Activated CD8-positive, alpha-beta memory T cell treated with anti-CD3 and anti-CD28 coated beads, Interleukin-2, amount 10 ng/mL, durations not matched to agents 7 days and 5 days (primary cell): Measurements from ENCODE around the gene ENKD1. TPM values are rescaled to one million over a fixed set of nuclear protein-coding genes. Genes with fewer than 3 reads are reported as not detected.

Experiments used
- ATAC-seq: fragments of 150-1000 bp; cut with Tn5 transposase; one replicate; pipeline ENCODE4 v1.10.0; 2021; ENCODE audit warnings: moderate library complexity
- CTCF ChIA-PET: fragments of 350-600 bp; sonication (Branson Sonifier 250); formaldehyde crosslinking; loops from one replicate; lab custom pipeline; 2021; ENCODE audit warnings: antibody characterized with exemption; lab: Charles Lee
- DNase-seq: peaks from one replicate; pipeline ENCODE4 v3.0.0-alpha.2; 2020
- H3K27ac Mint-ChIP-seq: one replicate; pipeline ENCODE4 v1.8.0; 2021; ENCODE audit warnings: mild to moderate bottlenecking, mixed read lengths
- H3K27me3 Mint-ChIP-seq: one replicate; pipeline ENCODE4 v1.8.0; 2021; ENCODE audit warnings: mixed read lengths
- H3K36me3 Mint-ChIP-seq: one replicate; pipeline ENCODE4 v1.8.0; 2021; ENCODE audit warnings: mild to moderate bottlenecking, mixed read lengths
- H3K4me1 Mint-ChIP-seq: one replicate; pipeline ENCODE4 v1.8.0; 2021; ENCODE audit warnings: mixed read lengths
- H3K4me3 Mint-ChIP-seq: one replicate; pipeline ENCODE4 v1.8.0; 2021; ENCODE audit warnings: mild to moderate bottlenecking, moderate library complexity, mixed read lengths
- H3K9me3 Mint-ChIP-seq: one replicate; pipeline ENCODE4 v1.8.0; 2022; ENCODE audit warnings: low read depth, mixed read lengths
- total RNA-seq, 2 experiments: library from RNA; stranded (reverse); gene quantifications; one replicate each; pipeline ENCODE4 v1.2.3, GENCODE V29; 2021

The ENKD1 gene
- total RNA-seq, 2 experiments from 2014 or later, result 6.2 to 8.0 TPM

DNA sequence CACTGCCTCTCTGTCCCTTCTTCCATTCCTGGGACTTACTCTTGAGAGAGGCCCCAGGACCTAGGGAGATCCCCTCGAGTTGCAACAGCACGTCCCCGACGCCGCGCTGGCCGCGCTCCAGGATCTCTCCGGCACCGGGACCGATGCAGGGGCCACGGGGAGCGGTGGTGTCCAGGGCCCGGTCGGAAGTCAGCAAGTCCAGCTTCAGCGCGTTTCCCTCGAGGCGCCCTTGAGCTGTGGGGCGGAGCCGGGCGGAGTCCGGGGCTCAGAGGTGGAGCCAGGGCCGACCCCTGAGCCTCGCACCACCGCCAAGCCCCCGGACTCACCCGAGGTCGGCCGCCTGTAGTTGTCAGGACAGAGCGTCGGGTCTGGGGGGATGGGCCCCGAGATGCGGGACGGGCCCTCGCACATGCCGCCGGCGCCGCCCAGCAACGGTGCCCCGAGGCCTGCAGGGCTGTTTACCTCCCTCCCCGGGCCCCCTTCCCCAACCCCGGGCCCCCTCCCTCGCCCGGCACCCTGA lies 458 bp downstream of the ENKD1 start:
- ATAC-seq (peak; percentile 24), DNase-seq (peak; percentile 41)
- Mint-ChIP-seq H3K36me3 (no peaks in the 10 kb centered on the region), H3K9me3 (no peaks in the 10 kb centered on the region), H3K4me3 (peak overlapping the region; percentile 76), H3K27ac (no peak overlapping the region), H3K4me1 (peaks cover 21% of the 10 kb centered on the region), H3K27me3 (no peaks in the 10 kb centered on the region)
- CTCF ChIA-PET, result interaction anchor here (0.9 to 17.7 kb wide), 11 partner anchors 17 to 270 kb away, joined by 3 to 199 read pairs (median 4); partner anchors contain the start of genes ATP6V0D1, CARMIL2 and PSMB10

- no peak for ATAC-seq
- DNase-seq, result no peak
- Mint-ChIP-seq H3K4me1 (peaks cover 22% of the 10 kb centered on the region), H3K27me3 (no peaks in the 10 kb centered on the region), H3K36me3 (no peaks in the 10 kb centered on the region), H3K27ac (no peak overlapping the region), H3K9me3 (no peaks in the 10 kb centered on the region), H3K4me3 (peak overlapping the region; percentile 70)
- CTCF ChIA-PET, result interaction anchor here (0.9 to 17.7 kb wide), 8 partner anchors 15 to 184 kb away, joined by 3 to 199 read pairs (median 4); partner anchors contain the start of genes ATP6V0D1 and CARMIL2
Measured at GRCh38 chr16:67665598-67665997, 952 bp downstream of the ENKD1 start.

GRCh38 chr16:67664871-67665270 lies 1.7 kb downstream of the ENKD1 start:
- Mint-ChIP-seq H3K4me1 (peaks cover 22% of the 10 kb centered on the region), H3K27me3 (no peaks in the 10 kb centered on the region), H3K9me3 (no peaks in the 10 kb centered on the region), H3K4me3 (no peak overlapping the region), H3K27ac (no peak overlapping the region), H3K36me3 (no peaks in the 10 kb centered on the region)
- no peak for DNase-seq
- no peak for ATAC-seq
- CTCF ChIA-PET, result interaction anchor here (0.9 to 17.7 kb wide), 6 partner anchors 14 to 170 kb away, joined by 3 to 199 read pairs (median 16); partner anchors contain the start of genes CARMIL2, RANBP10 and TSNAXIP1

DNA sequence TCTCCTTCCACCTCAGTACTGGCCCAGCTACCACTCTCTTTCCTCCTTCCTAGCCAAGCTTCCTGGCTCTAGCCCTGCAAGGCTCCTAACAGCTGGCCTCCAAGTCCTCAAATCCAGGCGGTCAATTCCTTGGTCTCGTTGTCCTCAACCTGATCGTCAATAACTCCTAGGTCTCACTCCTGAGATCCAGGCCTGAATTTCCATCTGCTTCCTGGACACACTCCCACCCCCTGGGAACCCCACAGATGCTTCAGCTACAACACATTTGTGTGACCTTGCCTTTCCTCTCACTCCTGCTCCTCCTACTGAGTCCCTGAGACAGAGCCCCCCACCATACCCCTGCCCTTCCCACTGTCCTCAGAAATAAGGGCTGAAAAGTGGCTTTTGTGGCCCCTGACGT lies 2.3 kb downstream of the ENKD1 start:
- Mint-ChIP-seq H3K27ac (no peak overlapping the region), H3K9me3 (no peaks in the 10 kb centered on the region), H3K27me3 (no peaks in the 10 kb centered on the region), H3K36me3 (no peaks in the 10 kb centered on the region), H3K4me1 (peaks cover 23% of the 10 kb centered on the region), H3K4me3 (no peak overlapping the region)
- DNase-seq (no peak), ATAC-seq (no peak)
- CTCF ChIA-PET, result interaction anchor here (0.8 to 17.7 kb wide), 11 partner anchors 8 to 272 kb away, joined by 3 to 199 read pairs (median 5); partner anchors contain the start of genes CARMIL2, PSMB10, RANBP10 and TSNAXIP1

DNA sequence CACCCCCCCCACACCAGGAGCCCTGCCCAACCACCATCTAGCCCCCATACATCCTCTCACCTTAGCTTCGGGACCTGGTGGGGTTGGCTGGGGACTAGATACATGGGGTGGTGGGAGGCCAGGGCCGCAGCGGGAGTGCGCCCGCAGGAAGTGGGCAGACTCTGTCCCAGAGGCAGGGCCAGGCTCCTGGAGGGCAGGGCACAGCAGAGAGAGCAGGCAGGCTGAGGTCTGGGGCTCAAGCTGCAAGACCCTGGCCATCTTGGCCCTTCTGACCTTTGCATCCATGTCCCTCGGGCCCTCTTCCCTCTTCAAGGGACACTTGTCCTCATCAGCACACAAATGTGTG lies 2.7 kb downstream of the ENKD1 start:
- no peaks in the 10 kb centered on the region for H3K27me3 Mint-ChIP-seq
- H3K9me3 Mint-ChIP-seq, result no peaks in the 10 kb centered on the region
- no peak overlapping the region for H3K27ac Mint-ChIP-seq
- no peak for DNase-seq
- H3K4me3 Mint-ChIP-seq, result no peak overlapping the region
- peaks cover 27% of the 10 kb centered on the region for H3K4me1 Mint-ChIP-seq
- no peaks in the 10 kb centered on the region for H3K36me3 Mint-ChIP-seq
- ATAC-seq, result no peak
- CTCF ChIA-PET, result interaction anchor here (0.8 to 17.7 kb wide), 10 partner anchors 9 to 272 kb away, joined by 3 to 199 read pairs (median 4); partner anchors contain the start of genes CARMIL2, PSMB10, RANBP10 and TSNAXIP1

DNA sequence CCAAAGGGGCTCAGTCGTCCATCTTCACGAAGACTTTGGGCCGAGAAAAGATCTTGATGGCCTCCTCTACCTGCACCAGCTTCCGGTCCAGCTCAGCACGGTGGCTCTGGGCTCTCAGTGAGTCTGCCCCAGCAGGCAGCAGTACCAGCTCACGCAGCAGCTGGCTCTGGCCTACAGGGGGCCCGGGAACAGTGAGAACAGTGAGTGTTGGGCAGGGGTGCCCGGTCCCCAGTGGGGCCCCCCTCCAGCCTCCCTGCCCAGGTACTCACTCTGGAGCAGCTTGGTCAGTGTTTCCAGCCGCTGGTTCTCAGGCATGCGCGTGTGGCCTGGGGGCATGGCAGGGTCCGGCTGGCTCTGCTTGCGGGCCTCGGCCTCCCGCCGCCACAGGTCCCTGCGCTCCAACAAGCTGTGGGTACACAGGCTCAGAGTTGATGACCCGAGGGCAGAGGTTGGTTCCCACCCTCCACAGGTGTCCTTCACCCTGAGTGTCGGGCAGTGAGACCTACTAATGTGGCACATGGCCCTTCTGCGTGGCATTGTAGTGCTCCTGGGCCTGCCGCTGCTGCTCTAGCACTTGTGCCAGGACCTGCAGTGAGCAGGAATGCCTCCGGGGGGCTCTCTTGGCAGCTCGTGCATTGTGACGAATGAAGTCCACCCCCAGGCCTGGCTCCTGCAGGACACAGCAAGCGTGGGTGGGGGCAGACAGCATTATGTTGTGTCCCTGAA lies 3.2 kb downstream of the ENKD1 start:
- Mint-ChIP-seq H3K27ac (no peak overlapping the region), H3K4me3 (no peak overlapping the region), H3K27me3 (no peaks in the 10 kb centered on the region), H3K36me3 (no peaks in the 10 kb centered on the region), H3K9me3 (no peaks in the 10 kb centered on the region), H3K4me1 (peaks cover 31% of the 10 kb centered on the region)
- no peak for ATAC-seq
- no peak for DNase-seq
- CTCF ChIA-PET, result interaction anchor here (0.6 to 17.7 kb wide), 14 partner anchors 9 to 273 kb away, joined by 3 to 199 read pairs (median 4); partner anchors contain the start of genes CARMIL2, PSMB10, RANBP10 and TSNAXIP1

DNA sequence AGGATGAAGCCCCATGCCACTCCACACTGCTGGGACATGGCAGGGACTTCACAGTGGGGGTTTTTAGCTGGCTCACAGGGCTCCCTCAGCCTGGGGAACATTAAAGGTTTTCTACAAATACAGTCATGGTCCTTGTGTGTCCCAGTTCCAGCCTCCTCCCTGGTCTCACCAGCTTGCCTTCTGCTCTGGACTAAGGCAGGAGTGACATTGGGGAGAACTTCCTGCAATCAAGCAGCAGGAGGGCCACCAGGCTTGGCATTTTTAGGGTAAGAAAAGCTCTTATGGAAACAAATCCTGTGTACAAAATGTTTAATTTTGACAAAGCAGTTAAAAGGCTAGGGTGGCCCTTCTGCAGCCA lies 3.9 kb downstream of the ENKD1 start:
- H3K36me3 Mint-ChIP-seq, result no peaks in the 10 kb centered on the region
- CTCF ChIA-PET, result interaction anchor here (0.6 to 17.7 kb wide), 10 partner anchors 10 to 274 kb away, joined by 3 to 199 read pairs (median 5); partner anchors contain the start of genes CARMIL2 and PSMB10

GRCh38 chr16:67661886-67662652 lies 4.5 kb downstream of the ENKD1 start:
- H3K36me3 Mint-ChIP-seq, result no peaks in the 10 kb centered on the region
- H3K27ac Mint-ChIP-seq, result no peak overlapping the region
- ATAC-seq (no peak), DNase-seq (no peak)
- no peaks in the 10 kb centered on the region for H3K27me3 Mint-ChIP-seq
- no peaks in the 10 kb centered on the region for H3K9me3 Mint-ChIP-seq
- CTCF ChIA-PET, result interaction anchor here (1.1 to 17.7 kb wide), 6 partner anchors 11 to 141 kb away, joined by 4 to 199 read pairs (median 8); partner anchors contain the start of gene CARMIL2
- H3K4me3 Mint-ChIP-seq, result peak overlapping the region; percentile 94
- H3K4me1 Mint-ChIP-seq, result peaks cover 25% of the 10 kb centered on the region

More for the DNA sequence above, 3.9 kb downstream of the ENKD1 start:
- Mint-ChIP-seq H3K27me3 (no peaks in the 10 kb centered on the region), H3K4me1 (peaks cover 29% of the 10 kb centered on the region), H3K4me3 (no peak overlapping the region), H3K9me3 (no peaks in the 10 kb centered on the region), H3K27ac (no peak overlapping the region)
- DNase-seq (no peak), ATAC-seq (no peak)

- H3K4me3 Mint-ChIP-seq, result peak overlapping the region; percentile 94
- peak; percentile 2 for ATAC-seq
- peaks cover 24% of the 10 kb centered on the region for H3K4me1 Mint-ChIP-seq
- CTCF ChIA-PET, result interaction anchor here (1.3 to 17.7 kb wide), 6 partner anchors 16 to 180 kb away, joined by 3 to 199 read pairs (median 13); partner anchors contain the start of genes ATP6V0D1 and CARMIL2
- H3K36me3 Mint-ChIP-seq, result peaks cover under 1% of the 10 kb centered on the region
- DNase-seq, result no peak
- H3K27me3 Mint-ChIP-seq, result no peaks in the 10 kb centered on the region
- no peaks in the 10 kb centered on the region for H3K9me3 Mint-ChIP-seq
- H3K27ac Mint-ChIP-seq, result peak overlapping the region; percentile 82
Measured at GRCh38 chr16:67661101-67661761, 5.3 kb downstream of the ENKD1 start.

GRCh38 chr16:67660564-67661028 lies 6.0 kb downstream of the ENKD1 start, which contains the start of gene PARD6A:
Gene PARD6A, plus strand, starts transcription at chr16:67660960. Its CDS starts 79 bp downstream, at chr16:67661039.
- H3K9me3 Mint-ChIP-seq, result no peaks in the 10 kb centered on the region
- DNase-seq (peak; percentile 99), ATAC-seq (peak; percentile 82)
- CTCF ChIA-PET, result interaction anchor here (0.9 to 17.7 kb wide), 14 partner anchors 9 to 179 kb away, joined by 3 to 199 read pairs (median 5); partner anchors contain the start of genes ATP6V0D1 and CARMIL2
- no peaks in the 10 kb centered on the region for H3K27me3 Mint-ChIP-seq
- H3K4me3 Mint-ChIP-seq, result peak within 1 kb of the TSS; percentile 94
- H3K4me1 Mint-ChIP-seq, result peaks cover 20% of the 10 kb centered on the region
- H3K27ac Mint-ChIP-seq, result peak within 1 kb of the TSS; percentile 97
- H3K36me3 Mint-ChIP-seq, result peaks cover 5% of the 10 kb centered on the region

- Mint-ChIP-seq H3K36me3 (peaks cover 8% of the 10 kb centered on the region), H3K27me3 (no peaks in the 10 kb centered on the region), H3K4me3 (peak within 1 kb of the TSS; percentile 94), H3K4me1 (peaks cover 19% of the 10 kb centered on the region), H3K9me3 (no peaks in the 10 kb centered on the region), H3K27ac (peak within 1 kb of the TSS; percentile 97)
- CTCF ChIA-PET, result interaction anchor here (0.9 to 17.7 kb wide), 16 partner anchors 10 to 178 kb away, joined by 3 to 199 read pairs (median 4); partner anchors contain the start of genes ATP6V0D1 and CARMIL2
- peak; percentile 74 for ATAC-seq
- peak; percentile 94 for DNase-seq
Measured at GRCh38 chr16:67659675-67660563, 6.6 kb downstream of the ENKD1 start, which contains the start of gene ACD. Gene ACD, minus strand, starts transcription at chr16:67660260. Its CDS starts 40 bp downstream, at chr16:67660220.
